ENCODE results near the gene SPHK2. TPM values are rescaled to one million over a fixed set of nuclear protein-coding genes. Genes with fewer than 3 reads are reported as not detected.

The SPHK2 gene
- total RNA-seq, 1 experiment from 2014 or later: 19.9 TPM

- BruUV-seq (replicated peaks): no TSS peak
- DNase-seq (ENCODE audit: low read depth, low spot score): no peak
- Histone ChIP-seq H3K9ac (ENCODE audit: low read length) (peak overlapping the region; percentile 96), H4K20me1 (ENCODE audit: insufficient read depth) (no peaks in the 10 kb centered on the region), H3K79me2 (ENCODE audit: insufficient read depth, low read length) (peaks cover 10% of the 10 kb centered on the region), H3K4me2 (ENCODE audit: low read length) (peak overlapping the region; percentile 93), H2AFZ (ENCODE audit: low read depth, low read length, poor library complexity, severe bottlenecking) (no peak overlapping the region), H3K27me3 (ENCODE audit: insufficient read depth, low read length) (no peaks in the 10 kb centered on the region), H3K4me1 (ENCODE audit: control insufficient read depth in 1 of 2, insufficient read depth in 2 of 2, low read length in 2 of 2) (peaks cover 15 to 54% of the 10 kb centered on the region in 2 experiments), H3K4me3 (replicated peaks in 1 of 2; ENCODE audit: low read depth in 1 of 2, low read length in 2 of 2) (peak overlapping the region; percentile 57 to 83), H3K36me3 (ENCODE audit: control insufficient read depth in 1 of 2, insufficient read depth in 2 of 2, low read length in 2 of 2) (no peaks in the 10 kb centered on the region), H3K27ac (ENCODE audit: low read depth, low read length) (peak overlapping the region; percentile 95), H3K9me3 (ENCODE audit: control insufficient read depth in 1 of 2, insufficient read depth in 1 of 2, low read depth in 1 of 2, low read length in 2 of 2) (no peaks in the 10 kb centered on the region), H3K9me2 (ENCODE audit: insufficient read depth) (no peaks in the 10 kb centered on the region)
- POLR2A ChIA-PET: no interaction called here
- no peak for TF ChIP-seq MAX (IDR thresholded peaks at IDR 0.05)
- no peak for TF ChIP-seq CTCF (IDR thresholded peaks at IDR 0.05 in 2 of 3, conservative IDR thresholded peaks at IDR 0.05 in 1 of 3; ENCODE audit: borderline replicate concordance in 1 of 3, insufficient read depth in 1 of 3, low read depth in 2 of 3, low read length in 2 of 3)
- TF ChIP-seq, protein P1, sequence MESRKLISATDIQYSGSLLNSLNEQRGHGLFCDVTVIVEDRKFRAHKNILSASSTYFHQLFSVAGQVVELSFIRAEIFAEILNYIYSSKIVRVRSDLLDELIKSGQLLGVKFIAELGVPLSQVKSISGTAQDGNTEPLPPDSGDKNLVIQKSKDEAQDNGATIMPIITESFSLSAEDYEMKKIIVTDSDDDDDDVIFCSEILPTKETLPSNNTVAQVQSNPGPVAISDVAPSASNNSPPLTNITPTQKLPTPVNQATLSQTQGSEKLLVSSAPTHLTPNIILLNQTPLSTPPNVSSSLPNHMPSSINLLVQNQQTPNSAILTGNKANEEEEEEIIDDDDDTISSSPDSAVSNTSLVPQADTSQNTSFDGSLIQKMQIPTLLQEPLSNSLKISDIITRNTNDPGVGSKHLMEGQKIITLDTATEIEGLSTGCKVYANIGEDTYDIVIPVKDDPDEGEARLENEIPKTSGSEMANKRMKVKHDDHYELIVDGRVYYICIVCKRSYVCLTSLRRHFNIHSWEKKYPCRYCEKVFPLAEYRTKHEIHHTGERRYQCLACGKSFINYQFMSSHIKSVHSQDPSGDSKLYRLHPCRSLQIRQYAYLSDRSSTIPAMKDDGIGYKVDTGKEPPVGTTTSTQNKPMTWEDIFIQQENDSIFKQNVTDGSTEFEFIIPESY (IDR thresholded peaks at IDR 0.05; ENCODE audit: extremely low read depth, insufficient replicate concordance, low read length): no peak
- TF ChIP-seq JUND (IDR thresholded peaks at IDR 0.05): no peak
- TF ChIP-seq ZFX (IDR thresholded peaks at IDR 0.05): no peak
- no peak for TF ChIP-seq FOSL1 (IDR thresholded peaks at IDR 0.05; ENCODE audit: low read depth)
- TF ChIP-seq RAD21 (IDR thresholded peaks at IDR 0.05; ENCODE audit: low read depth): no peak
- no peak for TF ChIP-seq EZH2 (IDR thresholded peaks at IDR 0.05)
- TF ChIP-seq POLR2AphosphoS5 (IDR thresholded peaks at IDR 0.05; ENCODE audit: low read depth, low read length): no peak; the same call in 1 of the 2 replicates
- no peak for TF ChIP-seq CEBPB (IDR thresholded peaks at IDR 0.05; ENCODE audit: low read depth)
- TF ChIP-seq YY1 (IDR thresholded peaks at IDR 0.05; ENCODE audit: extremely low read depth, insufficient replicate concordance, low read depth, low read length): no peak
- no peak for TF ChIP-seq TCF7L2 (IDR thresholded peaks at IDR 0.05; ENCODE audit: borderline replicate concordance, extremely low read depth, insufficient read depth, insufficient read length)
- TF ChIP-seq SIN3A (IDR thresholded peaks at IDR 0.05; ENCODE audit: low read depth): no peak
- RAD21 ChIA-PET (ENCODE audit: low non-redundant PET in 1 of 2, low total read pairs in 2 of 2, uncharacterized antibody in 2 of 2, unreplicated experiment in 2 of 2): no interaction called here
- intact Hi-C loops (cut with micrococcal nuclease): no loop called here
- no peak for ATAC-seq
- CTCF ChIA-PET: no interaction called here
Measured at GRCh38 chr19:48638831-48639381, 19.6 kb downstream of the SPHK2 start.
